H4 (cell line): ENCODE measurements around the gene DAGLA. TPM values are rescaled to one million over a fixed set of nuclear protein-coding genes. Genes with fewer than 3 reads are reported as not detected.

ENCODE experiments used
- DNase-seq: peaks from one replicate; pipeline ENCODE4 v3.0.0-alpha.2; 2015; ENCODE audit warnings: low spot score
- total RNA-seq: library from RNA; depleted of rRNA; stranded (reverse); fragments of >200 nt; shearing (Covaris generic); gene quantifications from 2 replicates; pipeline ENCODE4 v1.2.3, GENCODE V29; 2014

The DAGLA gene
- total RNA-seq, 1 experiment from 2014 or later = 0.83 TPM

DNA sequence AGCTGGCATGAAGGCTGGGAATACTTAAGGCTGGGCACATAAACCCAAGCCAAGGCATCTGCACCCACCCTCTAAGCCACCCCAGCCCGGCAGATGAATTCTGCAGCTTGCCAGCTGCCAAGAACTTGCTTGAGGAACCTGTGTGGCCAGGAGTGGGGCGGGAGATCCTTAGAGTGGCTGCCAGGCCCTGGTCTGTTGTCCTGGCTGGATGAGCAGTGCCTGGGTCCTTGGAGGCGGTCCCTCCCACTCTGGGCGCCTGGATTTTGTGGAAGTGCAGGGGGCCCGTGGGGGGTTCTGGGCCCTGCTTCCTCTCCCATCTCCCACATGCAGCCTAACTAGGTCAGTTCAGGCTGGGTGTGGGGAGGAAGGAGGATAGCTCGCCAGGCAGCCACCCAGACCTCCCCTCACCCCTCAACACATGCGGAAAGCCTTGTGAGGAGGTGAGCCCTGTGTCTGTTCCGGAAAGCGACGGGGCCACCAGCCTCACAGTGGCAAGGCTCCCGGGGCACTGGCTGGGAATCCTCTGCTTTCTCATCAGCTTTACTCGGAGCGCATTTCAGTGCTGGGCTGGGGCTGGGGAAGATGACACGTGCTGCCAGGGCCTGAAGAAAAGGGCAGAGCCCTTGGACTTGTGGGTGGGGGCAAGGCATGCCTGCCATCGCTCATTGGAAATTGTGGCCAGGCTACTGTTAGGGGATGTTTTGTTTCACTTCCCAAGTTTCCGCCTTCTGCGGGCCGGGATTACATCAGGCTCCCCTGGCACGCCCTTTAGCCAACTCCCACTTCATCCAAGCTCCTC lies 8.4 kb downstream of the DAGLA start:
- peak; percentile 85 for DNase-seq

DNA sequence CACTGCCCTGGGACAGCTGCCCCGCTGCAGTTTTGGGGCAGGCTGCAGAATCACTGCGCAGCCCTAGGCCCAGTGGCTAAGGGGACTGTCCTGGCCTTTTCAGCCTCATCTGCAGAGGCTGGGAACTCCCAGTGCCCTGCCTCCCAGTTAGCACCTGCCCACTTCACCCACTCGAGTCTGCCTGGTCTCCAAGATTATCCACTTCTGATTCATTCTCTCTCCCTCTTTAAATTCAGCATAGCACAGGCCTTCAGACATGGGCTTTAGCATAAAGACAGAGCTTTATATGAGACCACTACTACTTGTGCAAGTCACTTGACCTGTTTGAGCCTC lies 8.9 kb downstream of the DAGLA start:
- no peak for DNase-seq

DNA sequence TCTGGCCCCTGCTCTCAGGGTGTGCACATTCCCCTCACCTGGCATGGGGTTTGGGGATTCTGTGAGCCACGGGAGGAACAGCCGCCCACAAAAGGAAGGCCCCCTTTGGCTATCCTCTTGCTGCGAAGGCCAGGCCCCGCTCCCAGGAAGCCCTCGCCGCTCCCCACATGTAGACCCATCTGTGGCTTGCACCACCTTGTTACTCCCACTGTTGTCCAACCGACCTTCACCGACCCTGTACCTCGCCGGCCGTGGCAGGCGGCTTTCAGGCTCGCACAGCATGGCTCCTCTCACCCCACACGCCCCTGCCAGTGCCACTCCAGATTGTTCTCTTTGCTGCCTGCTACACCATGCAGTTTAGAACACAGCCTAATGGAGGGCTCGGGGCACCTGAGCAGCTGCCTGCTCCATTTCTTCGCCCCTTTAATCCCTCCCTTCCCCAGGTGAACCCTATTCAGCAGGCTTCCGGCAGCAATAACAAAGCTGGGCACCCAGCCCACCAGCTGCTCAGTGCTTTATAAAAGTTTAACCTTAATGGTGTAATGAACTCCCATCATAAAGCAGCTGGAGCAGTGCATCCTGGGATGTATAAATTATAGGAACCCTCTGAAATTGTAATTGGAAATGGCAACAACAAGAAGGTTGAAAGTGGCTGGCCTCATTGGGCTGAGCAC lies 10.7 kb downstream of the DAGLA start:
- no peak for DNase-seq

DNA sequence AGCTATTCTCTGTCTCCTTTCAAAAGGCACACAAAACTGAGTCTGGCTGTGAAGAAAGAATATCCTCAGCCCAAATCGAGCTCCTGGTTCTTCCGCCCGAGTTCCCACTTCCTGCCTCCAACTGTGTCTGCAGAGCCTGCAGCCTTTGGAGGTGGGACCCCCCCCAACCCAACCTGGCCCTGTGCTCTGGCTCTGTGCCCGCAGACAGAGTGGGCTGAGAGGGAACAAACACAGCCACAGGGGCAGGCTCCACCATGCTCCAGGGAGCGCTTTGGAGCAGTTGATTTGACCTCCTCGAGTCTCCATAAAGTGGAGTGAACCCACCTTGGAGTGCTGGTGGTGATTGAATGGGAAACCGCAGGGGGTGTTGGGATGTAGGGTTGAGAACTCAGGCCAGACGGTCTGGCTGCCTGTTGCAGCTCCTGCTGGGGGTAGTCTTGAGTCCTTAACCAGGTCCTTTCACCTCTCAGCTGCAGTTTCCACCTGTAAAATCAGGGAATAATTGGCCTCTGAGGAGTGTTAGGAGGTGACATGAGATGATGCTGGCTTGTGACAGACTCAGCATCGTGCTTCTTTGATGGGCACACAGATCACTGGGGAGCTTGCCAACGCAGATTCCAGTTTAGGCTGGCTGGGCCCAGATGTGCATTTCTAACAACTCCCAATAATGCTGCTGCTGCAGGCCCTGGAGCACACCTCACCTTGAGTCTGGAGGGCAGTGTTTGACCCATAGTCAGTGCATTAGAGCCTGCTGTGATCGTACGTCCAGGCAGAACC lies 11.4 kb downstream of the DAGLA start:
- DNase-seq = no peak

DNA sequence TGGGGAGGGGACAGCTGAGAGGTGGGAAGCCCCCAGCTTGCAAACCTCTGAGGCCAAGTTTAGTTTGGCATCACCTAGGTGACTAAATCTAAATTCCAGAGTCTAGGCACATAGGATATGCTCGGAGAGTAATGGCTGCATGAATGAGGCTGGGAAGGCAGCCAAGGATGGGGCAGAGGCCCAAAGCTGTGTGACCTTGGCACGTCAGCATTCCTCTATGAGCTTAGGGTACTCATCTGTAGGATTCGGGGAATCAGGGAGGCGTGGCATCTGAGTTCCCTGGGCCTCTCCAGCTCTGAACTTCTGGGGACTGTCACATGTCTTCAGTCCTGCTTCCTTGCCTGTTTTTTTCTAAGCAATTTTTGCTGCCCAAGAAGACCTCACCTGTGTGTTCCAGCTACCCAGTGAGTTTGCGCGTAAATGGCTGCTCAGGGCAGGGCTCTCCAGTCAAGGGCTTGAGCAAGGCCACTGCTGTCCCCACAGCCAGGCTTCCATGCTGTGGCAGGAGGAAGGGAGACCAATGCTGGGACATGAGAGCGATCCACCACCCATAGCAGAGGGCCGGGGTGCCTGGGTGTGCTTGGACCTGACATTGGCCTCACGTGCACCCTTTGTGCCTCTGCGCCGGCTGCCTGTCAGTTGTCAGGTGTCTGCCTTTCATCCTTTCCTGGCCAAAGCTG lies 13.9 kb downstream of the DAGLA start:
- DNase-seq = no peak

DNA sequence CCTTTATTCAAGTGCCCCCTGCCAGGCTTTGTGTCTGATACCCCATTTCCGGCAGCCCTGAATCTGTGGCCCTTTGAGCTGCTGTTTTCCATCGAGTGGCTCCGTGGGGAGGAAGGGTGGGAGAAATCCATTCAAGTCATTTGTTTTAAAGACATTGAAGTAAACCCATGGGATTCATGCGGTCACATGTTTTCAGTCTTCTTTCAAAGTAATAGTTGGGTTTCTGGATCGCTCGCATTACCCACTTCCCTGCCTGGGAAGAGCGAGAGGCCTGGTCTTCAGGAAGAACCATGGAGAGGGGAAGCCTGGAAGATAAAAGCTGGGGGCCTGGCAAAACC lies 14.4 kb downstream of the DAGLA start:
- no peak for DNase-seq

DNA sequence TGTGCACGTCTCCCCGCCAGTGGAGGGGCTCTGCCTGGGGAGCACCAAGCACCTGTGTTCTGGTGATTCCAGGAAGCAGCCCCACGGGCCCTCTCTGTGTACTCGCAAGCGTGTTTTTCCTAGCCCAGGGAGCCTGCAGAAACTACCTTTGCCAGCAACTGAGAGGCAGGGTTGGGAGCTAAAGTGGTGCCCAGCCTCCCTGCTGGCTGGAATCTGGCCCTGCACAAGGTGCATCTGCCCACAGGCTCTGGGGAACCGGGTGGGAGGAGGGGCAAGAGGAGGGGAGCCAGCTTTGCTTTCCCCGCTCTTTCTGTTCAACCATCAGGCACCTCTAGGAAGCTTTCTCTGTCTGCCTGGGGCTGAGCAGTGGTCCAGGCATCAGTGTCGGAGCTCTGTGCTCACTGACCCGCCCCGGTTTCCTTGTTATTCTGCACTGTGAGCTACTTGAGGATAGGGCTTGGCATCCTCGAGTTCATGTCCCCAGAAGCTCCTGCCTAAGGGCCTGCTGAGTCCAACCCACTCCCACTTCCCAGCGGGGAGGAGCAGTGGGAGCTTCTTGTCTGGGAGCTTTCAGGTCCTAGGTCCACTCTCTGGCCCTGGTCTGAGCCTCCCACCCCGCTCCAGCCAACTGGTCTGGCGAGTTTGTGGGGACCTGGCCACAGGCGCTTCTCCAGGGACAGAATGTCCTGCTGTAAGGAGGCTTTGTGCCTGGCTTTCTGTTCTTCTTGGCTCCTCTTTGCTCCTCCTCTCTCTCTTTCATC lies 14.9 kb downstream of the DAGLA start:
- DNase-seq = no peak

DNA sequence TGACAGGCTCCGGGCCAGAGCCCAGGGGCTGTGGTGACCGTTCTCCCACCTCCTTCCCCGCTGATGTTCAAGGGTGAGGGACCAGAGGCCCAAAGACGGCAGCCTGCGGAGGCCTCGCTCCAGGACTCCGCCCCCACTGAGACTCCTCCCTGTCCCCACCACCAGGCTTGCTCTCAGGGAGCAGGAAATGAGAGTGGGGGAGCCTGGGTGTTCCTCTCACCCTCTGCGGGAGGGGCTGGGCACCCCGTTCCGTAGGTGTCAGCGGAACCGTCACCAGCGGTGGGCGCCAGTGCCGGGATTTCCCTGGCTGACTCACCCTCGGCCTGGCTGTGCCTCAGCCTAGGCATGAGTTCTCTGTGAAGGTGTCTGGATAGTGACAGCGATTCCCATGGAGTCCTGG lies 15.7 kb downstream of the DAGLA start:
- DNase-seq = peak; percentile 90

DNA sequence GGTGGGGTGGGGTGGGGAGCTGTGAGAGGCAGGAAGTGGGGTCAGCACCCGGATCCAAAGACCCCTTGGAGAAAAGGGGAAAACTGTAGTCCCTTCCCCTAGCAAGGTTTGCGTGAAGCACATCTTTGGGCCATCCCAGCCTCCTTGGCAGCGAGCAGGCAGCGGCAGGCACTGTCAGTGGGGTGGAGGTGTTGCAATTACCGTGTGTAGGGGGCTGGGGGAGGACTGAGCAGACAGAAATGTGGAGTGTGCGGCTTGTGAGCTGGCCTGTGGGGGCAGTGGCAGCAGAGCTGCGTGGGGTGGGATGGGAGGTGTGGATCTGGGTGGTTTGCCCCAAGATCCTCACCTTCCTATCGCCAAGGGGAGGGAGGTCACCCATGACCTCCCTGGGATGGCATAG lies 16.4 kb downstream of the DAGLA start:
- no peak for DNase-seq

DNA sequence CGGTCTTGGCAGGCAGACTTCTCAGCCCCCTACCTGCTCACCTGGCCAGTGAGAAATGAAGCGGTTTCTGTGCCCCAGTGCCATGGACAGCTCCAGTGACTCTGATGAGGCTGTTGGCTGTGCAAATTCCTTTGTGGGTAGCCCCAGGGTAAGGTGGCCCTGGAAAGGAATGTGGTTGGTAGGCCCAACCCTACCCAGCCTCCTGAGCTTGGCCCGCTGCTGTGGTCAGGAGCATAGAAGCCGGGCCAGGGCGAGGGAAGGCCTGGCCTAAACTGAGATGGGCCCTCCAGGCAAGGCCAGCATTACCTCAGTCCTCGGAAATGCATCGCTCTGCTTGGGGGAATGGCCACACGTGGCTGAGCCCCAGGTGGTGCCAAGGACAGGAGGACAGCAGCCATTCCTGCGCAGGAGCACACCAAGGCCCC lies 16.9 kb downstream of the DAGLA start:
- peak; percentile 83 for DNase-seq

DNA sequence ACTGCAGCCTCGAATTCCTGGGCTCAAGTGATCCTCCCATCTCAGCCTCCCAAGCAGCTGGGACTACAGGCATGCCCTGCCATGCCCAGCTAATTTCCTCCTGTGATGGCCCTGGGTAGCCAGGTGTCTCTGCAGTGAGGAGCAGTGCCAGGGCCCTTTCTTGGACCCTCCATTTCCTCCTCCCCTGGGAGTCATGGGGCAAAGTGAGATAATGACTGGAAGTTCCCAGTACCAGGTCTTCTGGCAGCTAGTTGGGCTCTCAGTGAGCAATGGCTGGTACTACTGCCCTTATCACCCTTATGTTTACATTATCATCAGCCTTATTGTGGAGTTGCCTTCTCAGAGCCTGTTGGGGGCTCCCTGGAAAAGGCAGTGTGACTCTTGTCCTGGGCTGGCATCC lies 17.6 kb downstream of the DAGLA start:
- DNase-seq = no peak

DNA sequence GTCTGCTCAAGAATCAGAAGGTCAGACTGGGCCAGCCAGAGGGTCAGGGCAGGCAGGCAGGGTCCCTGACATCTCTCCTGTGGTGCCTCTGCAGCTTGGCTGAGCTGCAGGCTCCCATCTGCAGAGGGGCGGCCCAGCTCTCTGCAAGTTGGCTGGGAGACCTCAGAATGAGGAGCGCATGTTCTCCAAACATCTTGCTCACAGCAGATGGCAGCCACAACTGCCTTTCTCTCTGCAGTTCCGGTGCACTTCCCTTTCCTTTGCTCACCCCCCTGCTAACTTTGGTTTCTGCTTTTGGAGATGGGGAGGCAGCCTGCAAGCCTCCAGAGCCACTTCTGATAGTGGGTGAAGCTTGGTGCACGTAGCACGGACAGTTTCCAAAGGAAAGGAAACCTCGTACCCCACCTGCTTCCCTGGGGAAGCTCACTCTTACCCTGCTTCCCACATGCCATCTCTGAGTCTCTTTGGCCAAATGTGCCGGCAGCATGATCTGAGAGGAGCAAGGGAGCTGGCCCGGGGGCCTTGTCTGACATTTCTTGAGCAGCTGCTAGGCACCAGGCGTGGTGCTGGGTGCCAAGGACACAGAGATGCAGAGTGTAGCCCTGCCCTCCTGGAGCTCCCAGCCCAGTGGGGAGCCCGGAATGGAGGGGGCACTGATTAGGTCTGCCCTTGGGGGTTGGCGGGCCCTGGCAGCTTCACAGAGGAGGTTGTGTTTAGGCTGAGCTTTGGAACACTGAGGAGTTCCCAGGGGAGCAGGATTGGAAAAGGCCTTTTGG lies 18.2 kb downstream of the DAGLA start:
- DNase-seq = no peak

DNA sequence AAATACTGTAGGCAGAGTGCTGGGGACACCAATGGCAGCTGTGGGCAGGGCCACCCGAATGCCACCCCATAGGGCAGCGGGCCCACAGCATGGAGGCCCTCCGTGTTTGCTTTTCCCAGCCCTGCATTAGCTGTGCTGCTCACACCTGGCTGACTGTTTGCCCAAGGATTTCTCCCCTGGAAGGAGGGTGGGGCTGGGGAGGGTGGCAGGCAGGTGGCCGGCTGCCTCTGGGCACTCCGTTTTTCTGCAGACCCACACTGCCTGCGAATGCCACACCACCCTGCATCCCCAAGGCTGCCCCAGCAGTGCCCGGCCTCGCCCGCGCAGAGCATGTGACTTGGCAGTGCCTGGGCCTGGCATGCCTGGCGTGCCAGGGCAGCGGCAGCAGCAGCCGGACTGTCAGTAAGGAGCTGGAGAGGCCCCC lies 19.6 kb downstream of the DAGLA start:
- no peak for DNase-seq

DNA sequence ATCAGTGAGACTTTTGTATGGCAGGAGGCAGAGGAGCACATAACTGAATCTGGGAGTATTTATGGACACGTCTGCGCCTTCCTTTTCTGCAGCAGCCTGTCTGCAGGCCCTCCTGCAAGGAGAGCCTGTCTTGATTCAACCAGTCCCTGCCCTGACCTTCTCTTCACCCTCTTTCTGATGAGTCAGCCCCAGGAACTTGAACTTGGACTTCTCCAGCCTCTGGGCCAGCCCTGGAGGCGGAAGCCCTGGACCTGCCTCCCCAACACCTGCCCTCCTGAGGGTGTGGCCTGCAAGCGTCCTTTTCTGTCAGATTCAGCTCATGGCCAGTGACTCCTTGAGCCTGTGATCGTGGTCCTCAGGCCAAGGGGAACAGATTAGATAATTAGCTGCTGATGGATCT lies 20.0 kb downstream of the DAGLA start:
- DNase-seq = peak; percentile 40

DNA sequence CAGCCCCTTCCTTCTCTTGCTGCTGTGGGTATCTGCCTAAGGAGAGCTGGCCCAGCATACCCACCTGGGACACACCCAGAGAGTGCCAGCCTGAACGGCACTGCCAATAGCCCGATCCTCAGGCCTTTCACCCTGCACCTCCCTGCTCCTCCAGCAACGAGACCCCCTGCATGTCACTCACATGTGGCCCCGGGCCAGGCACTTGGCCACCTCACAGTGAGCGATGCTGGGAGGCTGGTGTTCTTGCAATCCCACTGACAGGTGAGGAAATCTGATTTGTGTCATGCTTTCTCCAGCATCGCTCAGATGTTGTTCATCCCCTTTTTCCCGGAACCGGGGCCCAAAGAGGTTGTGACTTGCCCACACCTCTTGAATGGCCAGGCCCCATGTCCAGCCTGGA lies 20.5 kb downstream of the DAGLA start:
- DNase-seq = no peak

DNA sequence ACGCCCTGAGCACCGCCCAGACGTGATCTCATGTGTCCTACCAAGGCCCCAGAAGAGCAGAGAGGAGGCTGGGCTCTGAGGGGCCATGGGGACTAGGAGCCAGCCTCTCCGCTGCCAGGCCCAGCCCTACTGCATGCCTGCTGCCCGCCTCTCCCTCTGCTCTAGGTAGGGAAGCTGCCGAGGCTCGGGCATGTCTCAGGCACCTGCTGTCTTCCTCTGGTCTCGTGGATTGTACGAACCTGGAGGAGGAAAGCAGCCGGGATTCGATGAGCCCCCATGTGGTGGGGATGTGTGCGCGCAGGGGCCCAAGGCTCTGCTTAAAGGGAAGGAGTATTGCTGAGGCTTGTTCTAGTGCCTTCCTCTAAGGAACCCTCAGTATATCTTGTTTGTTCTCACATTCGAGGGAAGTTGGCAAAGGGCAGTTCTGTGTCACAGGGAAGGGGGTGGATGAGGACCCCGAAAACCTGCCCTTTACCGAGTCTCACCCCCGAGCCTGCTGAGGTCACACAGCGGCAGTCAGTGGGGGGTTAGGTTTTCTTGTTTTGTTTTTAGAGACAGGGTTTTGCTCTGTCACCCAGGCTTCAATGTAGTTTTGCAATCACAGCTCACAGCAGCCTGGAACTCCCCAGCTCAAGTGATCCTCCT lies 21.2 kb downstream of the DAGLA start:
- DNase-seq = no peak

DNA sequence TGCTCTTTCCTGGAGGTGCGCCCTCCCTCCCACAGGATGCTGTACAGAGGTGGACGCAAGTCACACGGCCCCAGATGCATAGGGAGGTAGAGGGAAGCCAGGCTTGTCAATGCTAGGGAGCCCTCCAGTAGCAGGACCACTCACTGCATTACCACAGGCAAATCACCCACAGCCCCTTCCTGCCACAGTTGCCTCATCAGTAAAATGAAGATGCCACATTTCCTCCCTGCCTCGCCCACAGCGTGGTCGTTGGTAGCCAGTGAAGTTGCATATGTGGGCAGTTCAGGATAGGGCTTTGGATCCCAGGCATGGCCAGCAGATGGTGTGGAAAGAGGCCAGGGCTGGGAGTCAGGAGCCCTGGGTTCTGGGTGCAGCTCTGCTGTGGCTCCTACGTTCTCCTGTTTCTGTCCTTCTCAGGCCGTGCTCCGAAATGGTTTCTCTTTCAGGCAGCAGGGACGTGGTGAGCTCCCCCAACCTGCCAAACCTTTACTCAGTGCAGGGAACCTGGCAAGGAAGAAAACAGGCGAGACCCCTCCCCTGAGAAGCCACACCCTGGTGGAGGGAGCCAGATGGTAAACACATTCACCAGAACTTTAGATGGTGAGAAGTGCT lies 22.6 kb downstream of the DAGLA start:
- no peak for DNase-seq

DNA sequence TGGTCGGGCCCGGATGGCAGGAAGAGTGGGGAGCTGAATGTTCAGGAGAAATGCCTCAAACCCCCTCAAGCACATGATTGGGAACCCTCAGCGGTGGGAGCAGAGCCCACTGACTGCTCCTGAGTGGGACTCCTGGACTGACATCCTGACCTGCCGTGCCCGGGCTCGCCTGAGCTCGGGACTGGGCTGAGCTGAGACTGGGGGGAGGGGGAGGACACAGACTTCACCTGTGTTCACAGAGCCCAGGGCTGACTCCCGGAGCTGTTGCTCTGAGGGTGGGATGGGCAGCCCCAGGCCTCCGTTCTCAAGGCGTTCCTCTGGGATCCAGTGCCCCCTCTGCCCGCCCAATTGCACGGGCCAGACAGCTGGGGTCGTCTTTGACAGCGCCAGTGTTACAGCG lies 24.6 kb downstream of the DAGLA start:
- DNase-seq = no peak

DNA sequence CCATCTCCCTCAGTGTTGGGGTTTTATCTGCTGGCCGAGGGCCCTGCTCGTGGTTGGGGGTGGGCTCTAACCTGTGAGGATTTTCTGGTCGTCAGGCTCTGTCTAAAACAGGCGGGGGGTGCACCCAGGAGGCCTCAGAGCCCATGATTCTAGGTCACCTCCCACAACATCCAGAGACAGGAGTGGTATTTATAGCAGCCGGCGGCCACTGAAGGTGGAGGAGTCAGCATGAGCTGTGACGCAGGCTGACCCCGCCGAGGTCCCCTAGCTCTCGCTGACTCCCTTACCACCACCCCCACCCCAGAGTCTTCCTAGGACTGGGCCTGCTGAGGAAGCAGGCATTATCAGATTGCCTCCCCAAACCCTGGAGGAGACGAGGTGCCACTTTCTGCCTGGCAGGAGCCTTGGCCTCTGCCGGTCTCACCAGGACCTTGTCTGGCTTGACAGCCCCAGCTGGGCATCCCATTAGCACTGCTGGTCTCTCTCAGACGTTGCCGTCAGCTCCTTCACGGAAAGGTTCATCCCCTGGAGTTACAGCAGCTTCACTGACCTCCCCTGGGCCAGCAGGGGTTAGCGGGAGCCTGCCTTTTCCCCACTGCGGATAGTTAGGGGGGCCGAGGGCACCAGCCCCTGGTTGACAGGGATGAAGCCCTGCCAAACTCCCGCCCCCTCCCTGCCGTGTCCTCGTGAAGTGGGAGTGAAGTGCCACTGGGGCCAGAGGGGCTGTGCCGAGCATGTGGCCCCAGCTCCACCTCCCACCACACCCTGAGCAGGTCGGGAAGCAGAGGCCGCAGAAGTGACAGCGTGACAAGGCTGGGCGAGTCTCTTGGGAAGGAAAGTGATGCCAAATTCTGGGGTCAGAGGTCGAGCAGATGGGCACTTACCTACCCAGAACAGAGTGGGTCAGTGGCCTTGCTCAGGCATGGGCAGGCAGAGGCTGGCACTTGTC lies 26.5 kb downstream of the DAGLA start:
- DNase-seq = no peak
